Ishikawa (cell line): Measurements from ENCODE around the gene CPN2.

Experiments used
- CEBPB ChIP-seq: IDR thresholded peaks from 2 replicates; pipeline ENCODE4 v1.6.1; 2012
- CREB1 ChIP-seq: IDR thresholded peaks from 2 replicates; pipeline ENCODE4 v1.6.1; 2012; ENCODE audit warnings: low read depth
- EGR1 ChIP-seq: IDR thresholded peaks from 2 replicates; pipeline ENCODE4 v1.6.1; 2012
- EP300 ChIP-seq: IDR thresholded peaks from 2 replicates; pipeline ENCODE4 v1.6.1; 2012; ENCODE audit warnings: borderline replicate concordance
- FOXM1 ChIP-seq: IDR thresholded peaks from 2 replicates; pipeline ENCODE4 v1.6.1; 2012; ENCODE audit warnings: low read depth, borderline replicate concordance
- MAX ChIP-seq: IDR thresholded peaks from 2 replicates; pipeline ENCODE4 v1.6.1; 2012
- NFIC ChIP-seq: IDR thresholded peaks from 2 replicates; pipeline ENCODE4 v1.6.1; 2012
- RAD21 ChIP-seq: IDR thresholded peaks from 2 replicates; pipeline ENCODE4 v1.6.1; 2012; ENCODE audit warnings: low read depth
- REST ChIP-seq: IDR thresholded peaks from 2 replicates; pipeline ENCODE4 v1.6.1; 2012; ENCODE audit warnings: low read depth, mild to moderate bottlenecking
- TAF1 ChIP-seq: IDR thresholded peaks from 2 replicates; pipeline ENCODE4 v1.6.1; 2012; ENCODE audit warnings: low read depth, mild to moderate bottlenecking
- TCF12 ChIP-seq: IDR thresholded peaks from 2 replicates; pipeline ENCODE4 v1.6.1; 2012; ENCODE audit warnings: low read depth
- TEAD4 ChIP-seq: IDR thresholded peaks from 2 replicates; pipeline ENCODE4 v1.6.1; 2012
- USF1 ChIP-seq: IDR thresholded peaks from 2 replicates; pipeline ENCODE4 v1.6.1; 2012
- YY1 ChIP-seq: IDR thresholded peaks from 2 replicates; pipeline ENCODE4 v1.6.1; 2012; ENCODE audit warnings: low read depth
- ZBTB7A ChIP-seq: IDR thresholded peaks from 2 replicates; pipeline ENCODE4 v1.6.1; 2012; ENCODE audit warnings: low read depth

Gene CPN2

GRCh38 chr3:194324823-194325327 is 26.3 kb downstream of the CPN2 start:
- TF ChIP-seq TEAD4 (no peak), USF1 (no peak), ZBTB7A (no peak), YY1 (no peak), NFIC (no peak), MAX (no peak), TCF12 (no peak), REST (no peak)

GRCh38 chr3:194323785-194324735 is 27.1 kb downstream of the CPN2 start:
- peak; percentile 57; the same call in 1 of the 2 replicates for TF ChIP-seq YY1
- TF ChIP-seq TEAD4, result 0 out of 2 replicates have a peak, but pooled peaks have one; percentile 22
- peak; percentile 35 for TF ChIP-seq TCF12
- TF ChIP-seq MAX, result no peak

- TF ChIP-seq MAX (0 out of 2 replicates have a peak, but pooled peaks have one; percentile 7), EP300 (no peak; the same call in 1 of the 2 replicates), NFIC (no peak), FOXM1 (no peak)
Observed at GRCh38 chr3:194322678-194323211, 28.4 kb downstream of the CPN2 start.

GRCh38 chr3:194321693-194322640 is 29.2 kb downstream of the CPN2 start:
- TF ChIP-seq RAD21, result no peak

- TF ChIP-seq NFIC, result no peak
- no peak for TF ChIP-seq RAD21
- no peak for TF ChIP-seq MAX
- no peak for TF ChIP-seq ZBTB7A
- TF ChIP-seq CREB1, result no peak
- no peak for TF ChIP-seq TCF12
- TF ChIP-seq TEAD4, result no peak
- no peak for TF ChIP-seq EP300
- no peak for TF ChIP-seq FOXM1
- no peak for TF ChIP-seq EGR1
- TF ChIP-seq USF1, result no peak
- no peak for TF ChIP-seq YY1
- TF ChIP-seq CEBPB, result no peak
- TF ChIP-seq REST, result no peak
- no peak for TF ChIP-seq TAF1
Observed at GRCh38 chr3:194320744-194321243, 30.3 kb downstream of the CPN2 start.
